Mucosa of stomach (tissue), 1 donor: ENCODE data around the gene DPYD.

Source experiments
- H3K27me3 ChIP-seq: one replicate; pipeline ENCODE4 v1.7.0; 2013; ENCODE audit warnings: mild to moderate bottlenecking, low read length; ENCODE audit not compliant: control insufficient read depth, insufficient read depth
- H3K36me3 ChIP-seq: one replicate; pipeline ENCODE4 v1.7.0; 2013; ENCODE audit warnings: low read length; ENCODE audit not compliant: control insufficient read depth, insufficient read depth
- H3K4me1 ChIP-seq: one replicate; pipeline ENCODE4 v1.7.0; 2013; ENCODE audit warnings: mild to moderate bottlenecking, low read length; ENCODE audit not compliant: control insufficient read depth, insufficient read depth
- H3K4me3 ChIP-seq: one replicate; pipeline ENCODE4 v1.7.0; 2013; ENCODE audit warnings: low read length
- H3K9ac ChIP-seq: one replicate; pipeline ENCODE4 v1.7.0; 2013; ENCODE audit warnings: mild to moderate bottlenecking, low read length, moderate library complexity
- H3K9me3 ChIP-seq: one replicate; pipeline ENCODE4 v1.7.0; 2013; ENCODE audit warnings: mild to moderate bottlenecking, low read length, moderate library complexity; ENCODE audit not compliant: control insufficient read depth
- donor health status: Pancreatic carcinoma.

DPYD gene

GRCh38 chr1:97864615-97865014 lies 56.2 kb downstream of the DPYD start:
- H3K4me1 ChIP-seq = no peaks in the 10 kb centered on the region
- H3K9me3 ChIP-seq = no peaks in the 10 kb centered on the region
- H3K36me3 ChIP-seq = no peaks in the 10 kb centered on the region
- H3K27me3 ChIP-seq = no peaks in the 10 kb centered on the region
- H3K4me3 ChIP-seq = no peak overlapping the region
- no peak overlapping the region for H3K9ac ChIP-seq

GRCh38 chr1:97853221-97853620 lies 67.6 kb downstream of the DPYD start:
- H3K9ac ChIP-seq = no peak overlapping the region
- H3K36me3 ChIP-seq = no peaks in the 10 kb centered on the region
- no peak overlapping the region for H3K4me3 ChIP-seq
- H3K4me1 ChIP-seq = no peaks in the 10 kb centered on the region
- no peaks in the 10 kb centered on the region for H3K27me3 ChIP-seq
- no peaks in the 10 kb centered on the region for H3K9me3 ChIP-seq

- H3K27me3 ChIP-seq = no peaks in the 10 kb centered on the region
- H3K9ac ChIP-seq = no peak overlapping the region
- H3K36me3 ChIP-seq = no peaks in the 10 kb centered on the region
- no peaks in the 10 kb centered on the region for H3K9me3 ChIP-seq
- H3K4me3 ChIP-seq = no peak overlapping the region
- no peaks in the 10 kb centered on the region for H3K4me1 ChIP-seq
These were observed 71.2 kb downstream of the DPYD start for GRCh38 chr1:97849345-97850340.

GRCh38 chr1:97845805-97846204 lies 75.0 kb downstream of the DPYD start:
- H3K4me1 ChIP-seq = no peaks in the 10 kb centered on the region
- no peaks in the 10 kb centered on the region for H3K9me3 ChIP-seq
- no peak overlapping the region for H3K9ac ChIP-seq
- H3K36me3 ChIP-seq = no peaks in the 10 kb centered on the region
- H3K27me3 ChIP-seq = no peaks in the 10 kb centered on the region
- H3K4me3 ChIP-seq = no peak overlapping the region

GRCh38 chr1:97844552-97845089 lies 76.2 kb downstream of the DPYD start:
- no peak overlapping the region for H3K4me3 ChIP-seq

GRCh38 chr1:97841338-97841737 lies 79.5 kb downstream of the DPYD start:
- no peaks in the 10 kb centered on the region for H3K4me1 ChIP-seq
- H3K4me3 ChIP-seq = no peak overlapping the region
- H3K9me3 ChIP-seq = no peaks in the 10 kb centered on the region
- H3K9ac ChIP-seq = no peak overlapping the region
- H3K27me3 ChIP-seq = no peaks in the 10 kb centered on the region
- no peaks in the 10 kb centered on the region for H3K36me3 ChIP-seq

More at GRCh38 chr1:97844552-97845089, 76.2 kb downstream of the DPYD start:
- no peaks in the 10 kb centered on the region for H3K36me3 ChIP-seq
- no peak overlapping the region for H3K9ac ChIP-seq
- no peaks in the 10 kb centered on the region for H3K27me3 ChIP-seq
- no peaks in the 10 kb centered on the region for H3K4me1 ChIP-seq
- H3K9me3 ChIP-seq = no peaks in the 10 kb centered on the region

- no peaks in the 10 kb centered on the region for H3K9me3 ChIP-seq
- no peaks in the 10 kb centered on the region for H3K4me1 ChIP-seq
- H3K4me3 ChIP-seq = no peak overlapping the region
- H3K27me3 ChIP-seq = no peaks in the 10 kb centered on the region
- no peaks in the 10 kb centered on the region for H3K36me3 ChIP-seq
- no peak overlapping the region for H3K9ac ChIP-seq
These were observed 83.7 kb downstream of the DPYD start for GRCh38 chr1:97837161-97837560.

GRCh38 chr1:97834899-97835298 lies 85.9 kb downstream of the DPYD start:
- Histone ChIP-seq H3K4me1 (no peaks in the 10 kb centered on the region), H3K27me3 (no peaks in the 10 kb centered on the region), H3K9ac (no peak overlapping the region), H3K36me3 (no peaks in the 10 kb centered on the region), H3K4me3 (no peak overlapping the region), H3K9me3 (no peaks in the 10 kb centered on the region)

GRCh38 chr1:97833881-97834280 lies 87.0 kb downstream of the DPYD start:
- Histone ChIP-seq H3K4me1 (no peaks in the 10 kb centered on the region), H3K27me3 (no peaks in the 10 kb centered on the region), H3K36me3 (no peaks in the 10 kb centered on the region), H3K9me3 (no peaks in the 10 kb centered on the region), H3K9ac (no peak overlapping the region), H3K4me3 (no peak overlapping the region)

GRCh38 chr1:97832481-97832880 lies 88.4 kb downstream of the DPYD start:
- Histone ChIP-seq H3K4me1 (no peaks in the 10 kb centered on the region), H3K36me3 (no peaks in the 10 kb centered on the region), H3K9ac (no peak overlapping the region), H3K27me3 (no peaks in the 10 kb centered on the region), H3K9me3 (no peaks in the 10 kb centered on the region), H3K4me3 (no peak overlapping the region)

- no peak overlapping the region for H3K9ac ChIP-seq
These were observed 92.9 kb downstream of the DPYD start for GRCh38 chr1:97827887-97828286.

GRCh38 chr1:97826820-97827219 lies 94.0 kb downstream of the DPYD start:
- no peaks in the 10 kb centered on the region for H3K36me3 ChIP-seq
- no peak overlapping the region for H3K9ac ChIP-seq
- H3K4me3 ChIP-seq = no peak overlapping the region
- H3K4me1 ChIP-seq = no peaks in the 10 kb centered on the region
- no peaks in the 10 kb centered on the region for H3K27me3 ChIP-seq
- H3K9me3 ChIP-seq = no peaks in the 10 kb centered on the region

More at GRCh38 chr1:97827887-97828286, 92.9 kb downstream of the DPYD start:
- Histone ChIP-seq H3K36me3 (no peaks in the 10 kb centered on the region), H3K4me3 (no peak overlapping the region), H3K27me3 (no peaks in the 10 kb centered on the region), H3K9me3 (no peaks in the 10 kb centered on the region), H3K4me1 (no peaks in the 10 kb centered on the region)
